Activated T-helper 1 cell treated with anti-CD3 and anti-CD28 coated beads, Interleukin-2, amount 50 U/mL, for 16 hours (primary cell): ENCODE data around the gene RSRC1.

Experiments
- DNase-seq, 2 donors: peaks; one replicate each; pipeline ENCODE4 v3.0.0-alpha.2; 2020; ENCODE audit warnings: low read depth in 1 of 2, low spot score in 1 of 2

RSRC1 gene

GRCh38 chr3:158571969-158572765 lies 462.3 kb downstream of the RSRC1 start:
- DNase-seq: no peak

GRCh38 chr3:158572766-158573060 lies 462.8 kb downstream of the RSRC1 start:
- DNase-seq: no peak

- no peak for DNase-seq
Observed at GRCh38 chr3:158573714-158574113, 463.8 kb downstream of the RSRC1 start.

- no peak for DNase-seq
Observed at GRCh38 chr3:158574646-158575045, 464.8 kb downstream of the RSRC1 start.

- no peak for DNase-seq
Observed at GRCh38 chr3:158590223-158590622, 480.3 kb downstream of the RSRC1 start.
